Measurements from ENCODE around the gene DSC3. TPM values are rescaled to one million over a fixed set of nuclear protein-coding genes. Genes with fewer than 3 reads are reported as not detected.

The DSC3 gene
- total RNA-seq, 2 experiments from 2014 or later = 0.04 TPM; not detected in 1

- no peak overlapping the region for H3K27ac Mint-ChIP-seq
- no peaks in the 10 kb centered on the region for H3K36me3 Mint-ChIP-seq (ENCODE audit: low read depth)
- no peak for DNase-seq
- ChIA-PET CTCF (no interaction called here), POLR2A (no interaction called here)
- no peak for ATAC-seq
- no peaks in the 10 kb centered on the region for H3K4me1 Mint-ChIP-seq (ENCODE audit: low read depth)
- H3K4me3 Mint-ChIP-seq = no peak overlapping the region
- H3K27me3 Mint-ChIP-seq = no peaks in the 10 kb centered on the region
- intact Hi-C loops (cut with micrococcal nuclease) = no loop called here
- peaks cover 1% of the 10 kb centered on the region for H3K9me3 Mint-ChIP-seq
- TF ChIP-seq CTCF (IDR thresholded peaks at IDR 0.05) = no peak
Observed at GRCh38 chr18:31010601-31011000, 31.9 kb downstream of the DSC3 start.

- ATAC-seq (no peak), DNase-seq (no peak)
- no peaks in the 10 kb centered on the region for H3K27me3 Mint-ChIP-seq
- H3K9me3 Mint-ChIP-seq = no peaks in the 10 kb centered on the region
- H3K27ac Mint-ChIP-seq = no peak overlapping the region
- CTCF ChIA-PET = no interaction called here
- no peak overlapping the region for H3K4me3 Mint-ChIP-seq
- POLR2A ChIA-PET = no interaction called here
- no peaks in the 10 kb centered on the region for H3K36me3 Mint-ChIP-seq (ENCODE audit: low read depth)
- no peaks in the 10 kb centered on the region for H3K4me1 Mint-ChIP-seq (ENCODE audit: low read depth)
- TF ChIP-seq CTCF (IDR thresholded peaks at IDR 0.05) = no peak
- intact Hi-C loops (cut with micrococcal nuclease) = no loop called here
Observed at GRCh38 chr18:30999887-31000628, 42.5 kb downstream of the DSC3 start.

GRCh38 chr18:30999186-30999585 is 43.4 kb downstream of the DSC3 start:
- no peak overlapping the region for H3K4me3 Mint-ChIP-seq
- H3K4me1 Mint-ChIP-seq (ENCODE audit: low read depth) = no peaks in the 10 kb centered on the region
- CTCF ChIA-PET = no interaction called here
- no peaks in the 10 kb centered on the region for H3K9me3 Mint-ChIP-seq
- H3K27me3 Mint-ChIP-seq = no peaks in the 10 kb centered on the region
- H3K36me3 Mint-ChIP-seq (ENCODE audit: low read depth) = no peaks in the 10 kb centered on the region
- no peak for DNase-seq
- H3K27ac Mint-ChIP-seq = no peak overlapping the region
- POLR2A ChIA-PET = no interaction called here
- ATAC-seq = no peak
- intact Hi-C loops (cut with micrococcal nuclease) = no loop called here
- no peak for TF ChIP-seq CTCF (IDR thresholded peaks at IDR 0.05)

- ATAC-seq (no peak), DNase-seq (no peak)
- intact Hi-C loops (cut with micrococcal nuclease) = no loop called here
- Mint-ChIP-seq H3K4me3 (no peak overlapping the region), H3K36me3 (ENCODE audit: low read depth) (no peaks in the 10 kb centered on the region), H3K9me3 (no peaks in the 10 kb centered on the region), H3K27ac (no peak overlapping the region), H3K27me3 (no peaks in the 10 kb centered on the region), H3K4me1 (ENCODE audit: low read depth) (no peaks in the 10 kb centered on the region)
- TF ChIP-seq CTCF (IDR thresholded peaks at IDR 0.05) = no peak
- ChIA-PET CTCF (no interaction called here), POLR2A (no interaction called here)
Observed at GRCh38 chr18:30997223-30997622, 45.3 kb downstream of the DSC3 start.

- H3K27me3 Mint-ChIP-seq = no peaks in the 10 kb centered on the region
- intact Hi-C loops (cut with micrococcal nuclease) = no loop called here
- no peaks in the 10 kb centered on the region for H3K36me3 Mint-ChIP-seq (ENCODE audit: low read depth)
- ATAC-seq (no peak), DNase-seq (no peak)
- TF ChIP-seq CTCF (IDR thresholded peaks at IDR 0.05) = no peak
- ChIA-PET POLR2A (no interaction called here), CTCF (no interaction called here)
- H3K27ac Mint-ChIP-seq = no peak overlapping the region
- no peaks in the 10 kb centered on the region for H3K4me1 Mint-ChIP-seq (ENCODE audit: low read depth)
- no peak overlapping the region for H3K4me3 Mint-ChIP-seq
- H3K9me3 Mint-ChIP-seq = no peaks in the 10 kb centered on the region
Observed at GRCh38 chr18:30992231-30992630, 50.3 kb downstream of the DSC3 start.
